OCI-LY3 (cell line): ENCODE measurements around the gene IFNA2.

Experiments used
- H2AFZ ChIP-seq: fragments of 200-600, 300-600 bp; shearing (Covaris generic); 2 replicates; pipeline ENCODE4 v1.6.0; 2014; ENCODE audit warnings: antibody characterized with exemption, low read depth, low read length
- H3K27ac ChIP-seq: fragments of 200-600, 300-600 bp; sonication (generic); 2 replicates; pipeline ENCODE4 v1.5.1; 2014; ENCODE audit warnings: mild to moderate bottlenecking, low read length, moderate library complexity, mixed read lengths
- H3K27me3 ChIP-seq: fragments of 200-600, 300-600 bp; sonication (generic); 2 replicates; pipeline ENCODE4 v1.6.1; 2014; ENCODE audit warnings: low read depth, low read length, mixed read lengths
- H3K36me3 ChIP-seq: fragments of 200-600, 300-600 bp; sonication (generic); replicated peaks from 2 replicates; pipeline ENCODE3; 2014; ENCODE audit warnings: low read depth, low read length, mixed read lengths
- H3K4me1 ChIP-seq: fragments of 300-600, 200-600 bp; sonication (generic); 2 replicates; pipeline ENCODE4 v1.6.1; 2014; ENCODE audit warnings: low read length, mixed read lengths
- H3K4me2 ChIP-seq: fragments of 200-600, 300-600 bp; sonication (generic); 2 replicates; pipeline ENCODE4 v1.6.1; 2014; ENCODE audit warnings: low read length, mixed read lengths
- H3K4me3 ChIP-seq: fragments of 300-600, 200-600 bp; sonication (generic); 2 replicates; pipeline ENCODE4 v1.5.1; 2014; ENCODE audit warnings: antibody characterized with exemption, mild to moderate bottlenecking, low read length, moderate library complexity
- H3K79me2 ChIP-seq: fragments of 300-600, 200-600 bp; shearing (Covaris generic); 2 replicates; pipeline ENCODE4 v1.6.1; 2014; ENCODE audit warnings: mild to moderate bottlenecking, low read length, mixed read lengths
- H3K9ac ChIP-seq: fragments of 300-600, 200-600 bp; shearing (Covaris generic); 2 replicates; pipeline ENCODE4 v1.6.0; 2014; ENCODE audit warnings: mild to moderate bottlenecking, low read length, moderate library complexity
- H3K9me3 ChIP-seq: fragments of 200-600, 300-600 bp; shearing (Covaris generic); 2 replicates; pipeline ENCODE4 v1.6.1; 2014; ENCODE audit warnings: low read length, mixed read lengths; ENCODE audit not compliant: insufficient read depth
- H4K20me1 ChIP-seq: fragments of 200-600, 300-600 bp; sonication (generic); 2 replicates; pipeline ENCODE4 v1.6.1; 2016; ENCODE audit warnings: low read length, mixed read lengths; ENCODE audit not compliant: insufficient read depth
- EZH2phosphoT487 ChIP-seq: fragments of 200-600 bp; shearing (Covaris generic); IDR thresholded peaks from 2 replicates; pipeline ENCODE4 v1.6.1; 2018; ENCODE audit warnings: antibody characterized with exemption, mixed run types, low read depth
- TF ChIP-seq, protein P1 (sequence below): fragments of 200-600, 300-600 bp; sonication (generic); IDR thresholded peaks from 2 replicates; pipeline ENCODE4 v1.5.1; 2014; ENCODE audit warnings: antibody characterized with exemption, low read length, low read depth

Gene IFNA2

DNA sequence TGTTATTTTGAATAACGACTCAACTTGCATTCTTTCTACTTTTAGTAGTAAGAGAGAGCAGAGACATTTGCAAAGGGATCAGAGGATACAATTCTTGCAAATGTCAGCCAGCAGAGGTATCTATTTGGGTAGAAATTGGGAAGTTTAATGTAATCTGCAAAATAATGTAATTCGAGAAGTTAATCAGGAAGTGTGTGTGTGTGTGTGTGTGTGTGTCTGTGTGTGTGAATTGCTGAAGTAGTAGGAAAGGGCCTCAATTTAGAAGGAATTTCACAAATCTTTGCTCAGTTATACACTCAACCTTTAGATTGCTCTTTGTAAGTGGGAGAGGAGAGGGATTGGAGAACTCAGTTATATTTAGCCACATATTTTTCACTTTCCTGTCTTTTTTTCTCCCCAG is 44.0 kb upstream of the IFNA2 start:
- H3K9ac ChIP-seq: no peak overlapping the region
- no peak overlapping the region for H3K4me2 ChIP-seq
- H3K27ac ChIP-seq: no peak overlapping the region
- H3K79me2 ChIP-seq: no peaks in the 10 kb centered on the region
- H3K9me3 ChIP-seq: no peaks in the 10 kb centered on the region
- no peak overlapping the region for H2AFZ ChIP-seq
- TF ChIP-seq, protein P1, sequence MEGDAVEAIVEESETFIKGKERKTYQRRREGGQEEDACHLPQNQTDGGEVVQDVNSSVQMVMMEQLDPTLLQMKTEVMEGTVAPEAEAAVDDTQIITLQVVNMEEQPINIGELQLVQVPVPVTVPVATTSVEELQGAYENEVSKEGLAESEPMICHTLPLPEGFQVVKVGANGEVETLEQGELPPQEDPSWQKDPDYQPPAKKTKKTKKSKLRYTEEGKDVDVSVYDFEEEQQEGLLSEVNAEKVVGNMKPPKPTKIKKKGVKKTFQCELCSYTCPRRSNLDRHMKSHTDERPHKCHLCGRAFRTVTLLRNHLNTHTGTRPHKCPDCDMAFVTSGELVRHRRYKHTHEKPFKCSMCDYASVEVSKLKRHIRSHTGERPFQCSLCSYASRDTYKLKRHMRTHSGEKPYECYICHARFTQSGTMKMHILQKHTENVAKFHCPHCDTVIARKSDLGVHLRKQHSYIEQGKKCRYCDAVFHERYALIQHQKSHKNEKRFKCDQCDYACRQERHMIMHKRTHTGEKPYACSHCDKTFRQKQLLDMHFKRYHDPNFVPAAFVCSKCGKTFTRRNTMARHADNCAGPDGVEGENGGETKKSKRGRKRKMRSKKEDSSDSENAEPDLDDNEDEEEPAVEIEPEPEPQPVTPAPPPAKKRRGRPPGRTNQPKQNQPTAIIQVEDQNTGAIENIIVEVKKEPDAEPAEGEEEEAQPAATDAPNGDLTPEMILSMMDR: no peak
- TF ChIP-seq EZH2phosphoT487: no peak
- H4K20me1 ChIP-seq: peaks cover 19% of the 10 kb centered on the region
- peaks cover 6% of the 10 kb centered on the region for H3K4me1 ChIP-seq
- H3K27me3 ChIP-seq: peaks cover 79% of the 10 kb centered on the region
- no peak overlapping the region for H3K4me3 ChIP-seq
- no peaks in the 10 kb centered on the region for H3K36me3 ChIP-seq

DNA sequence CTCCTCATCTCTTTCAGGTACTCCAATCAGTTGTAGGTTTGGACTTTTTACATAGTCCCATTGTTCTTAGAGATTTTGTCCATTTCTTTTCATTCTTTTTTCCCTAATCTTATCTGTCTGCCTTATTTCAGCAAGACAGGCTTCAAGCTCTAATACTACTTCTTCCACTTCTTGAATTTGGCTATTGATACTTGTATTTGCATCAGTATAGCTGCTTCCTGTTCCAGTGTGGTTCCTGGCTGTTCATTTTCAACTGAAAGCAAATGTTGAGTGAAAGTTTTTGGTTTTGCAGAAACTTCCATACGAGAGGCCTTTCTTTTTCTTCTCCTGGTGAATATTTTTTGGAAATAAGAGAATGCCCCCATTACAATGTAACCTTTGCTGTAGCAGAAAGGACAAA is 43.0 kb upstream of the IFNA2 start:
- peaks cover 80% of the 10 kb centered on the region for H3K27me3 ChIP-seq
- TF ChIP-seq EZH2phosphoT487: no peak
- TF ChIP-seq, protein P1: no peak
- H3K79me2 ChIP-seq: no peaks in the 10 kb centered on the region
- H3K36me3 ChIP-seq: no peaks in the 10 kb centered on the region
- H3K27ac ChIP-seq: no peak overlapping the region
- H3K4me3 ChIP-seq: no peak overlapping the region
- H4K20me1 ChIP-seq: peaks cover 16% of the 10 kb centered on the region
- H3K9ac ChIP-seq: no peak overlapping the region
- H3K9me3 ChIP-seq: no peaks in the 10 kb centered on the region
- no peak overlapping the region for H3K4me2 ChIP-seq
- no peak overlapping the region for H2AFZ ChIP-seq
- H3K4me1 ChIP-seq: peaks cover 6% of the 10 kb centered on the region

DNA sequence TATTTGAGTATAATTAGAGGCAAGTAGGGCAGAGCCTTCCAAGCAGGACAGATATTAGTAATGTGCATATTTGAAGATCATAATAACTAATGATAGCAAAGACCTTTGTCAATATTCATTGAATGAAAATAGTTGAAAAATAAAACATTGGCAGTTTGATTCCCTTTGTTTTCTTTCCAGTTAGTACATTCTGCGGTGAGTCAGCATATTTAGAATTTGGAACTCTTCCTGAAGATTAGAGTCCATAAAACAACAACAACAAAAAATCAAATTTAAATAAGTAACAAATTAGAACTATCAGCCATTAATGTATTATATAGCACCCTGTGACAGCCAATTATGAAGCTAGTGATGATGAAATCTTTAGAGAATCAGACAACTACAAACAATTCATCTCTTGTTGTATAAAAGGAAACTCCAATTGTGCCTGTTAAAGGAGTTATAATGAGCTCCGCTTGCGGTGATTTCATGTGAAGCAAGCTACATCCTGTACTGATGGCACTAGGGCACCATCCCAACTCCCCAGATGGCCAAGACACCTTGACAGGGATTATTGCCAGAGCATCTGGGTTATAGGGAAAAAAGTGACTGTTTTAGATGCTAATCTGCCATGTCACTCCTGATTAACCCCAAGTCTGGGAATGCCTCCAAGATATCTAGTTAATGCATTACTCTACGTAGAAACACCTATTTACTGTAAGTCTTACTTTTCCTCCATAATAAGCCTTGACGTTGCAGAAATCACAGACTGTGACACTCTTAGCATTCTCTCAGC is 30.5 kb upstream of the IFNA2 start:
- no peak overlapping the region for H3K4me2 ChIP-seq
- TF ChIP-seq, protein P1: no peak
- TF ChIP-seq EZH2phosphoT487: no peak
- H2AFZ ChIP-seq: no peak overlapping the region
- no peaks in the 10 kb centered on the region for H3K9me3 ChIP-seq
- no peak overlapping the region for H3K27ac ChIP-seq
- H3K9ac ChIP-seq: no peak overlapping the region
- H3K4me3 ChIP-seq: no peak overlapping the region
- H3K79me2 ChIP-seq: no peaks in the 10 kb centered on the region
- peaks cover 11% of the 10 kb centered on the region for H3K4me1 ChIP-seq
- H4K20me1 ChIP-seq: peaks cover 12% of the 10 kb centered on the region; the same call in 1 of the 2 replicates
- H3K36me3 ChIP-seq: no peaks in the 10 kb centered on the region
- peaks cover 95% of the 10 kb centered on the region for H3K27me3 ChIP-seq

DNA sequence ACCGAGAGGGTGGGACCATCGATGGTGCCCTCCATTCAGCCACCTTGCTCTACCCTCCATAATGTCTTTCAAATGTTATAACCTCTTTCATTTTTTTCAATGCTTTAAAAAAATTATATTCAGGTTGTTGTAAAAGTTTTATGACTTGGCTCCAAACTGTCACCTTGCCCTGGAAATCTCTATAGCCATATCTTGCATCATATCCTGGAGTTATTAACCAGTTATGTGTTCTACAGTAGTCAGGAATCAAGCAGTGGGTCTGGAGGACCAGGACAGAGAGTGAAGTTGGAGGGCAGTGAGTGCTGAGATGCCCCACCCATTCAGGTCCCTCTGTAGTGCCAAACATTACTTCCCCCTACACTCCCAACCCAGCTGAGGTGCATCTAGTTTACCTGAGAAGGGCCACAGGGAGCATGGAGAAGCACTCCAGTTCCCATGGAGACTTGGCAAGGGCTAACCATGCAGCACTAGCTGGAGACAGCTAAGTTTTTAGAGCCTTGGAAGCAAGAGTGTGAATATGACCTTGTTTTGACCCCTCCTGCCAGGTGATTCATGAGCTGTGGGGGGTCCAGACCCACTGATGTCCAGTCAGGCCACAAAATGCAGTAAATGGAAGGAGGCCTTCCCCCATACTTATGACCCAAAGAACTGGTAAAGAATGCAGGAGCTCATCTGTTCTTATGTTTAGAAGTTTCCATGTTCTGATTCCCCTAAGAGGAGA is 29.2 kb upstream of the IFNA2 start:
- Histone ChIP-seq H3K36me3 (no peaks in the 10 kb centered on the region), H3K4me3 (no peak overlapping the region), H3K79me2 (no peaks in the 10 kb centered on the region), H3K4me1 (peaks cover 11% of the 10 kb centered on the region), H3K4me2 (no peak overlapping the region), H4K20me1 (0 out of 2 replicates have a peak, but pooled peaks cover 9% of the 10 kb centered on the region), H3K27me3 (peaks cover 93% of the 10 kb centered on the region), H2AFZ (no peak overlapping the region), H3K27ac (no peak overlapping the region), H3K9me3 (no peaks in the 10 kb centered on the region), H3K9ac (no peak overlapping the region)
- TF ChIP-seq EZH2phosphoT487: no peak
- TF ChIP-seq, protein P1: no peak
